ACC112 (cell line): ENCODE results near the gene CXCL6.
A peak's percentile ranks its signal among the peaks of the same experiment; 100 is the strongest.

Experiments
- H2AFZ ChIP-seq: fragments of 200-600 bp; sonication (generic); one replicate; pipeline ENCODE4 v1.6.0; 2017; ENCODE audit warnings: antibody characterized with exemption, low read length; ENCODE audit not compliant: unreplicated experiment
- H3K27ac ChIP-seq: fragments of 200-600 bp; sonication (generic); 2 replicates; pipeline ENCODE4 v1.5.1; 2014; ENCODE audit warnings: low read depth, mild to moderate bottlenecking, antibody characterized with exemption, low read length, moderate library complexity
- H3K27me3 ChIP-seq: fragments of 200-600 bp; sonication (generic); 2 replicates; pipeline ENCODE4 v1.6.1; 2014; ENCODE audit warnings: mild to moderate bottlenecking, antibody characterized with exemption, low read length, moderate library complexity, mixed read lengths; ENCODE audit not compliant: insufficient read depth
- H3K36me3 ChIP-seq: fragments of 200-600 bp; sonication (generic); 2 replicates; pipeline ENCODE4 v1.6.1; 2016; ENCODE audit warnings: mild to moderate bottlenecking, antibody characterized with exemption, low read length, moderate library complexity, mixed read lengths; ENCODE audit not compliant: insufficient read depth
- H3K4me1 ChIP-seq: fragments of 200-600 bp; sonication (generic); one replicate; pipeline ENCODE4 v1.6.1; 2016; ENCODE audit warnings: low read length, mixed read lengths; ENCODE audit not compliant: insufficient read depth, unreplicated experiment, control insufficient read depth
- H3K4me3 ChIP-seq: fragments of 200-600 bp; sonication (generic); 2 replicates; pipeline ENCODE4 v1.5.1; 2014; ENCODE audit warnings: mild to moderate bottlenecking, low read depth, low read length
- H3K79me2 ChIP-seq: fragments of 200-600 bp; sonication (generic); one replicate; pipeline ENCODE4 v1.6.0; 2016; ENCODE audit warnings: low read length; ENCODE audit not compliant: control insufficient read depth, unreplicated experiment, insufficient read depth

The CXCL6 gene

GRCh38 chr4:73836373-73837279, at the start of gene CXCL6:
Gene CXCL6, plus strand, starts transcription at chr4:73836678. Its CDS starts 73 bp downstream, at chr4:73836751.
- peak within 1 kb of the TSS; percentile 52 for H3K27ac ChIP-seq
- H3K36me3 ChIP-seq, result no peaks in the 10 kb centered on the region
- H2AFZ ChIP-seq, result peak within 1 kb of the TSS; percentile 40
- H3K4me3 ChIP-seq, result peak within 1 kb of the TSS; percentile 80
- H3K27me3 ChIP-seq, result no peaks in the 10 kb centered on the region
- peaks cover 26% of the 10 kb centered on the region for H3K4me1 ChIP-seq
- peaks cover 3% of the 10 kb centered on the region for H3K79me2 ChIP-seq

- no peaks in the 10 kb centered on the region for H3K79me2 ChIP-seq
- no peak overlapping the region for H2AFZ ChIP-seq
- H3K36me3 ChIP-seq, result no peaks in the 10 kb centered on the region
- no peak overlapping the region for H3K27ac ChIP-seq
- no peaks in the 10 kb centered on the region for H3K27me3 ChIP-seq
- peaks cover 3% of the 10 kb centered on the region for H3K4me1 ChIP-seq
- no peak overlapping the region for H3K4me3 ChIP-seq
Observed at GRCh38 chr4:73788411-73788810, 48.1 kb upstream of the CXCL6 start.

GRCh38 chr4:73798842-73799241, 37.6 kb upstream of the CXCL6 start:
- H3K27ac ChIP-seq, result no peak overlapping the region
- no peak overlapping the region for H3K4me3 ChIP-seq
- no peaks in the 10 kb centered on the region for H3K36me3 ChIP-seq
- H3K27me3 ChIP-seq, result no peaks in the 10 kb centered on the region
- no peaks in the 10 kb centered on the region for H3K4me1 ChIP-seq
- no peaks in the 10 kb centered on the region for H3K79me2 ChIP-seq
- H2AFZ ChIP-seq, result no peak overlapping the region

GRCh38 chr4:73800206-73800605, 36.3 kb upstream of the CXCL6 start:
- no peak overlapping the region for H3K27ac ChIP-seq
- H2AFZ ChIP-seq, result no peak overlapping the region
- no peak overlapping the region for H3K4me3 ChIP-seq
- H3K4me1 ChIP-seq, result no peaks in the 10 kb centered on the region
- no peaks in the 10 kb centered on the region for H3K79me2 ChIP-seq
- H3K36me3 ChIP-seq, result no peaks in the 10 kb centered on the region
- no peaks in the 10 kb centered on the region for H3K27me3 ChIP-seq

- Histone ChIP-seq H3K4me1 (no peaks in the 10 kb centered on the region), H2AFZ (no peak overlapping the region), H3K36me3 (no peaks in the 10 kb centered on the region), H3K4me3 (no peak overlapping the region), H3K27ac (no peak overlapping the region), H3K27me3 (no peaks in the 10 kb centered on the region), H3K79me2 (no peaks in the 10 kb centered on the region)
Observed at GRCh38 chr4:73801692-73802091, 34.8 kb upstream of the CXCL6 start.

- no peak overlapping the region for H3K4me3 ChIP-seq
- H2AFZ ChIP-seq, result no peak overlapping the region
- no peaks in the 10 kb centered on the region for H3K4me1 ChIP-seq
- no peaks in the 10 kb centered on the region for H3K79me2 ChIP-seq
- H3K27ac ChIP-seq, result no peak overlapping the region
- no peaks in the 10 kb centered on the region for H3K36me3 ChIP-seq
- H3K27me3 ChIP-seq, result no peaks in the 10 kb centered on the region
Observed at GRCh38 chr4:73803213-73803612, 33.3 kb upstream of the CXCL6 start.

- H3K27ac ChIP-seq, result no peak overlapping the region
- H3K36me3 ChIP-seq, result no peaks in the 10 kb centered on the region
- no peak overlapping the region for H2AFZ ChIP-seq
- H3K4me1 ChIP-seq, result peaks cover 6% of the 10 kb centered on the region
- no peak overlapping the region for H3K4me3 ChIP-seq
- no peaks in the 10 kb centered on the region for H3K79me2 ChIP-seq
- H3K27me3 ChIP-seq, result no peaks in the 10 kb centered on the region
Observed at GRCh38 chr4:73810191-73810590, 26.3 kb upstream of the CXCL6 start.

GRCh38 chr4:73811841-73812240, 24.6 kb upstream of the CXCL6 start:
- Histone ChIP-seq H3K27me3 (no peaks in the 10 kb centered on the region), H3K4me1 (peaks cover 14% of the 10 kb centered on the region), H2AFZ (no peak overlapping the region), H3K27ac (no peak overlapping the region), H3K79me2 (no peaks in the 10 kb centered on the region), H3K36me3 (no peaks in the 10 kb centered on the region), H3K4me3 (no peak overlapping the region)

- Histone ChIP-seq H3K36me3 (no peaks in the 10 kb centered on the region), H3K79me2 (no peaks in the 10 kb centered on the region), H3K4me1 (peaks cover 20% of the 10 kb centered on the region), H3K4me3 (no peak overlapping the region), H2AFZ (no peak overlapping the region), H3K27ac (no peak overlapping the region), H3K27me3 (no peaks in the 10 kb centered on the region)
Observed at GRCh38 chr4:73814679-73815078, 21.8 kb upstream of the CXCL6 start.

GRCh38 chr4:73815145-73815544, 21.3 kb upstream of the CXCL6 start:
- Histone ChIP-seq H3K4me3 (no peak overlapping the region), H3K27me3 (no peaks in the 10 kb centered on the region), H3K36me3 (no peaks in the 10 kb centered on the region), H3K27ac (no peak overlapping the region), H2AFZ (no peak overlapping the region), H3K4me1 (peaks cover 20% of the 10 kb centered on the region), H3K79me2 (no peaks in the 10 kb centered on the region)

GRCh38 chr4:73816814-73817213, 19.7 kb upstream of the CXCL6 start:
- peak overlapping the region; percentile 40 for H3K27ac ChIP-seq

More at GRCh38 chr4:73816814-73817213, 19.7 kb upstream of the CXCL6 start:
- Histone ChIP-seq H3K27me3 (no peaks in the 10 kb centered on the region), H2AFZ (peak overlapping the region; percentile 16), H3K36me3 (no peaks in the 10 kb centered on the region), H3K79me2 (no peaks in the 10 kb centered on the region), H3K4me3 (no peak overlapping the region), H3K4me1 (peaks cover 20% of the 10 kb centered on the region)
